ENCODE data around the gene ADAM8.

- no peak for TF ChIP-seq CTCF (IDR thresholded peaks at IDR 0.05; ENCODE audit: insufficient read depth, low read length)
- TF ChIP-seq POLR2AphosphoS5 (IDR thresholded peaks at IDR 0.05; ENCODE audit: low read depth) = no peak
- no peak for TF ChIP-seq SPI1 (IDR thresholded peaks at IDR 0.05; ENCODE audit: borderline replicate concordance, low read depth)
Measured at GRCh38 chr10:133269367-133269766, 7.3 kb downstream of the ADAM8 start.

All from HL-60 (cell line).